HG02970 (cell line): ENCODE measurements around the gene NRXN3.

Experiments
- ATAC-seq: cut with Tn5 transposase; IDR thresholded peaks from one replicate; pipeline ENCODE4 v1.9.1; 2021; ENCODE audit warnings: mild to moderate bottlenecking, moderate library complexity, moderate number of reproducible peaks; ENCODE audit not compliant: unreplicated experiment, low FRiP score

NRXN3 gene

DNA sequence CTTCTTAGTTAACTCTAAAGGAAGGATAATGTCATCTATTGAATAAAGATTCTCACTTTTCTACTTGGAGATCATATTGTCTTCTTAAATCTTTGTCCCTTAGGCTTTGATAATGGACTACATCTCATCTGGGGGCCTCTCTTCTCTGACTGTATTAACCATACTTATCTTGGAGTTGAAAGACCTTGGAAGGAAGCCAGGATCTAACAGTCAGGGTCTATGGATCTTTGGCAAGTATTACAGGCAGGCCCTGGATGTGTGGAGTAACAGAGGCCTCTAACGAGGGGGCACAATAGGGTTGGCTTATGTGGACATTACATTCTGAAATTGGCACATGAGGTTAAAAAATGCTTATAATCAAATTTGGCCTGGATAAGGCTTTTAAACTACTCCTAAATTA, 513.8 kb downstream of the NRXN3 start:
- no peak for ATAC-seq

DNA sequence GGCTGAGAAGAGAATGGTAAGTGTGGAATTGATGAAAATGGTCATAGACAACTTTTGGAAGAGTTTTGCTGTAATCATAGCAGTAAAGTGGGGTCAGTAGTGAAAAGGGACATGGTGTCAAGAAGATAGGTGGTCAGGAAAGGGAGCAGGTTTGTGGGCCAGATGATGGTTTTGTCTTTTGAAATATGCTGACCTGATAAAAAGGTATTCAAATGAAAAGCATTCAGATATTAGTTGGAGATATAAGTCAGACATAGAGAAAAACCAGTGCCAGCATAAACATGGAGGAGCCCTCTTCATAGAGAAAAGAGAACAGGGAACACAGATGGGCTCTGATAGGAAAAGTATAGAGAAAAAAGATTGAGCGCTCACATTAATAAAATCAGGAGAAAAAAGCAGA, 518.3 kb downstream of the NRXN3 start:
- ATAC-seq, result no peak

GRCh38 chr14:78690836-78691235, 520.7 kb downstream of the NRXN3 start:
- no peak for ATAC-seq

GRCh38 chr14:78697341-78697740, 527.2 kb downstream of the NRXN3 start:
- ATAC-seq, result no peak

GRCh38 chr14:78698991-78699390, 528.8 kb downstream of the NRXN3 start:
- ATAC-seq, result no peak

- no peak for ATAC-seq
Observed at GRCh38 chr14:78700236-78700635, 530.1 kb downstream of the NRXN3 start.

DNA sequence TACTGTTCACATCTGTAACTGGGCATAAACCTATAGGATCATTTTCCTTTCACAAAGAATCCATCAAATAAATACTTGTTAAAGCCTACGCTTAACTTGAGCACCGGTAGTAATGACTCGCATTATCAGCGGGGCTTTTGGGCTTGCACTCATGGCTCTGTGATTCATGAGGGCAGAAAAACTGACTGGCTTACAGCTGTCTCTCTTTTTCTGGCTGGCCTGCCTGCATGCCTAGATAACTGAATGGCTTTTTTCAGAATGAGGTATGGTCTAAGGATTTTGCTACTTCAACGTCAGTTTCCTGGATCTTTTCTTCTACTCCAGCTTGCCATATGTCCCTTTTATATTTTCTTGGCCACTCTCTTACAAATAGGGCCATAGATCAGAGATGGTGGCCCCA, 531.1 kb downstream of the NRXN3 start:
- ATAC-seq, result no peak

DNA sequence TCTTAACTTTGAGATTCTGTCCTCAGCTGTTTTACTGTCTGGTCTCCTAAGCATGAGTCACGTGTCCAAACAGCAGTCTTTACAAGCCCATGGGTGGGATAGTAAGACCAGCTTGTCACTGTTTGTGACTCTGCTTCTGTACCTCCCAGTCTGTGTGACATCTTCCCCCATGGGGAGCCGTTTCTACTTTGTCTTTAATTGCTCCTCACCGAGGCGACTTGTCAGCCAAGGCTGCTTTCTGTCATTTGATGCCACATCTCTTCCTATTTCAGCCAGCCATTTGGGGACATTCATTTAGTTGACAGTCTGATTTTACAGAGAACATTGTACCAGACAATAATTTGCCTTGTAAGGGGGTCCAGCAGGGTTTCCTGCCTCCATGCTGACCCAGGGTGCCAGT, 534.8 kb downstream of the NRXN3 start:
- ATAC-seq, result no peak

DNA sequence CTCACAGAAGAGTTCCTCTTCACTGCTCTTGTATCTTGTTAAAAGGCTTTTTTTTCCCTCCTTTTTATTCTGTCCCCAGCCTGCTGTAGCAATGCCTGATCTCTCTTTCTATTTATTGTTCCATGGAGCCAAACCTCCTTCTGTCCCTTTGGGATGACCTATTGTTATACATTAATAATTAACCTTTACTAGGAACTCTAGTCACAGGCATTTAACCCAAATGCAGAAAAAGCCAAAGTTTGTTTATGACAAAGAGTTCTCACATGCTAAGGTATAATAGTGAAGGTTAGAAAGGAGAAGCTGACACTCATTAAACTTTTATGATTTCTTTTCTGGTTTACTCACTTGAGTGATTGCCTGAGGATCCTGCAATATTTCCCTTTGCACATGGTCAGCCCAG, 535.8 kb downstream of the NRXN3 start:
- no peak for ATAC-seq

GRCh38 chr14:78709795-78710557, 539.8 kb downstream of the NRXN3 start:
- ATAC-seq, result no peak

GRCh38 chr14:78710963-78711362, 540.8 kb downstream of the NRXN3 start:
- ATAC-seq, result no peak

GRCh38 chr14:78713716-78714115, 543.5 kb downstream of the NRXN3 start:
- ATAC-seq, result no peak

GRCh38 chr14:78714711-78715110, 544.5 kb downstream of the NRXN3 start:
- ATAC-seq, result no peak

DNA sequence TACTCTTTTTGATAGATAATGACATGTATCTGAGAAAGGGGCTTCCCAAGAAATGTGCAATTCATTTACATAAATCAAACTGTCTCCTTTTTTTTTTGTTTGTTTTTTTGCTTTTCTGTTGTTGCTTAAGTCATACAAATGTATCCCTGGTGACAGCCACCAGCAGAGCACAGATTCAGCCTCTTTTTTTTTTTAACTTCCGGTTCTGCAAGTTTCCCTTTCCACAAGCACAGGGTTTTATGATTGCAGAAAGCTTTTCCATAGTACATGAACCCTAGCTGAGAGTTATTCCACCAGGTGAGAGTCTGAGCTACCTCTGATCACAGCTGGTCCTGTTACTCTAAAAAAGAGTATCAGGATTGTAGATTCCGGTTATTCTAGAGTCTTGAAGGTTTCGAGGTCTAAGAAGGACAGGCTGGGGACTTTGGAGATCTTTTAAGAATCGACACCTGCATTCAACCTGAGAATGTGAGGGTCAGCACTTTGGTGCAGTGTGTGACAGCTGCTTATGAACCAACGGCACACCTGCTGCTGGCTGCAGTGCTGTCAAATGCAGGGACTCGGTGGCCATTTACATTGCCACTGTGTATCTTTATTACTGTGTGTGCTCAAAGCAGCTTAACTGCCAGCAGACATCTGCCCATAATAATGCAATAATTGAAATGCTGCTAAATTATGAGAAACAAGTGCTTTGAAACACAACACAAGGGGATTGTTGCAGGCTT, 551.7 kb downstream of the NRXN3 start:
- ATAC-seq, result no peak

DNA sequence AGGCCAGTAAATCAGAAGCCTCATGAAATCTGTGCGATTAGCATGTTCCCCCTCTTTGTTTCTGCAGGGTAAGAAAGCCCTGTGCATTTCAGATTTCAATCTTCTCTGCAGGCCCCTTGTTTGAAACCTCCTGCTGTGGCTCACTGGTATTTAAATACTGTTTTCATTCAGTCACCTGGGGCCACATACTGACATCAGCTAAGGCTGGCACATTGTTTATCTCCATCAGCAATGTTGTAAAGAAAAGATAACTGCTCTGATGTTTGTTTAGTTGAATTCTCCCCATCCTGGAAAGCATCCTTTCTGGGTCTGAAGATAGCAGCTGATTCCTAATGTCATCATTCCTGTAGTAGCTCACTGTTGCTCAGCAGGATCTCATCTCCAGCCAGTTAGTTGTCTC, 554.9 kb downstream of the NRXN3 start:
- ATAC-seq, result no peak

DNA sequence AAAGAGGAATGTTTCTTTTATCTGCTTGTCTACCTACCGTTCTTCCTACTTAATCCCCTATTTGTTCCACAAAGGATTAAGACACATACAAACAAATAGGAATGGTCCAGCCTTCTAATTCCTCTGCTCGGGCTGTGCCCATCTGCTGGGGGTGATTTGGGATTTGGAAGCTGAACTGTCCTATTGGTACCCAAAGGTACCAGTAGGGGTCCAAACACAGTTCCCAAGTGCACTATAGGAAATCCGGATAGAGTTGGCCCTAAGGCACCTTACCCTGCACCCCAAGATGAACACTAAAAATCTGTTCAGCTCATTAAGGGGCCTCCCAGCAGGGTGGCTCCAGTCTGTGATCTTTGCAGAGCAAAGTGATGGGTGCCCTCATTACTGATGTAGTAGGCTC, 566.9 kb downstream of the NRXN3 start:
- no peak for ATAC-seq

- ATAC-seq, result no peak
Observed at GRCh38 chr14:78737601-78738000, 567.4 kb downstream of the NRXN3 start.

DNA sequence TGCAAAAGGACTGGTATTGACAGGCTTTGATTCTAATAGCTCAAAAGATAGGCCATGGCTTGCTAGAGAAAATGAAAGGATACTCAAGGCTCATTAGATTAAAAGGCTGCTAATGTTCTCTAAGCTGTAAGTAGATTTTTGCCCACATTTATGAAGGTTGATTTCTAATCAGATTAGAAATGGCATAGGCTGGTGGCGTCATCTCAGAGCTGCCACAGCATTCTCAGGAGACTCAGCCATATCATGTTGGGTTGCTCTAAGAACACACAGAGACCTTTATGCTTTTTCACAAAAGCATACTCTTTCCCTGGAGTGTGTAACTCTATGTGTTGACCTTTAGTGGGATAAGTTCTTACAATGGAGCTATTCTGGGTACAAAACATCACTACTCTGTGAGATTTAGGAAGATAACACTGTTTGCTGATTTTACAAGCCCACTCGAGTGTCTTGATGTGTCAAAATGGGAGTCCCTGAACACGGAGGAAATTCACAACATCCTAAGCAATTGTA, 576.0 kb downstream of the NRXN3 start:
- no peak for ATAC-seq

DNA sequence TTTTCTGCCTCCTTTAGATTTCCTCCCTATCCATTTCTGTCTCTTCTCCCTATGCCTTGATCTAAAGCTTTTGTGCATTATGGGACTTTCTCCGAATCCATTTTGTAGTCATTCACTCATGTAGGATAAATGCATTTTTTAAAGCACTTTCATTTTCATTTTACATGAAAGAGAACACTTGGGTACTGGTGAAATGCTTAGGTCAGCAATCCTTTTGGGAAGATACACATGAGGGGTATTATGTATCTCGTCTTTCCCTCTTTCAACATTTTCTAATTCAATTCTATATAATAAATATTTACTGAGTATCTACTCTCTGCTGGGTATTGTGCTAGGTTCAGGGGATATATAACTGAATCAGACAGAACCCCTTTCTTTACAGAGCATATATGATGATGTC, 577.6 kb downstream of the NRXN3 start:
- no peak for ATAC-seq

GRCh38 chr14:78752518-78753188, 582.5 kb downstream of the NRXN3 start:
- ATAC-seq, result no peak

DNA sequence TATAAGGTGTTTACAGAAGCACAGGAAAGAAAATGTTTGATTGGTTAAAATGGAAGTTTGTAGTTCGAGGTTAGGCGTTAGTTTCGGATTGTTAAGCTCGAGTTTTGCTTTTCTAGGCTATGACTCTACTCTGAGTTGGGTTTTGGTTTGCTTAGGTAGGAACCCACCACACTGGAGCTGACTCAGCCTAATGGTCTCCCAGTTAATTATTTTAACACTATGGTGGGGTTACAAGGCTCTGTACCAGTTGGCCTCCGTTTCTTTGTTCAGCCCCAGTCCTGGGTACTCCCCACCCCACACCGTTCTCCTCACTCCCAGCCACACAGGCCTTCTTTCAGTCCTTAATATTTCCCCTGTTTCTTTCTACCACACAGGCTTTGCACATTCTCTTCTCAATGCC, 583.9 kb downstream of the NRXN3 start:
- no peak for ATAC-seq
